Esophagus muscularis mucosa (tissue), 4 donors: ENCODE measurements around the gene LMX1B. TPM values are rescaled to one million over a fixed set of nuclear protein-coding genes. Genes with fewer than 3 reads are reported as not detected.

Source experiments
- DNase-seq: peaks from one replicate; pipeline ENCODE4 v3.0.0-alpha.2; 2017; ENCODE audit errors: extremely low spot score
- H3K27ac ChIP-seq, 4 donors: fragments of 200-600 bp; sonication (generic); replicated peaks in 1 of 4; 1 replicate in 3 of 4; 2 replicates in 1 of 4; pipeline ENCODE4 v1.5.1; 2016 to 2019; ENCODE audit warnings: mild to moderate bottlenecking in 1 of 4
- H3K27me3 ChIP-seq, 4 donors: fragments of 200-600 bp; sonication (generic); one replicate each; pipeline versions ENCODE4 v1.5.1 to v1.6.0; 2016 to 2019
- H3K36me3 ChIP-seq, 4 donors: fragments of 200-600 bp; sonication (generic); one replicate each; pipeline ENCODE4 v1.5.1; 2016 to 2019
- H3K4me1 ChIP-seq, 4 donors: fragments of 200-600 bp; sonication (generic); one replicate each; pipeline ENCODE4 v1.5.1; 2016 to 2019
- H3K4me3 ChIP-seq, 4 donors: fragments of 200-600 bp; sonication (generic); 1 replicate in 2 of 4; 2 replicates in 2 of 4; pipeline ENCODE4 v1.5.1; 2016 to 2019; ENCODE audit warnings: mild to moderate bottlenecking in 4 of 4, moderate library complexity in 1 of 4
- H3K9me3 ChIP-seq, 4 donors: fragments of 200-600 bp; sonication (generic); 1 replicate in 3 of 4; 2 replicates in 1 of 4; pipeline ENCODE4 v1.5.1; 2016 to 2019
- CTCF ChIP-seq, 3 experiments: fragments of 200-600 bp in 2 of 3; fragments of 450-650 bp in 1 of 3; sonication (generic) in 2 of 3; IDR thresholded peaks; one replicate each; pipeline ENCODE4 v1.5.1; 2017 to 2019; ENCODE audit warnings: antibody characterized with exemption in 3 of 3, mild to moderate bottlenecking in 2 of 3, moderate library complexity in 1 of 3
- EP300 ChIP-seq: sonication (generic); formaldehyde crosslinking; IDR thresholded peaks from one replicate; pipeline ENCODE4 v1.6.1; 2017; ENCODE audit warnings: antibody characterized with exemption
- POLR2A ChIP-seq: fragments of 450-650 bp; IDR thresholded peaks from one replicate; pipeline ENCODE4 v1.6.1; 2017; ENCODE audit warnings: antibody characterized with exemption, moderate library complexity, mild to moderate bottlenecking, low read depth
- POLR2AphosphoS5 ChIP-seq, 2 donors: sonication (generic); formaldehyde crosslinking; IDR thresholded peaks; one replicate each; pipeline ENCODE4 v1.6.1; 2017; ENCODE audit warnings: antibody characterized with exemption in 2 of 2
- WGBS: methylation state at CpG from one replicate; pipeline ENCODE4 v1.1.5; 2018; 5-methylcytosine and 5-hydroxymethylcytosine counted together
- intact Hi-C: fragments of 100-400 bp; cut with DNase I; formaldehyde crosslinking; loops from one replicate; pipeline ENCODE4 v1.15.1; 2023
- total RNA-seq, 4 donors: library from RNA; depleted of rRNA; stranded (reverse); fragments of >200 nt; gene quantifications; one replicate each; pipeline versions ENCODE4 v1.1.0 to v1.2.1, GENCODE V29; 2016

Gene LMX1B
- total RNA-seq, 4 donors from 2014 or later, result under 0.01 to 0.66 (median 0.24) TPM

GRCh38 chr9:126618190-126618584, 4.5 kb downstream of the LMX1B start:
- TF ChIP-seq POLR2A, result no peak
- TF ChIP-seq CTCF (IDR thresholded peaks at IDR 0.05), result no peak
- no peak for TF ChIP-seq POLR2AphosphoS5 (IDR thresholded peaks at IDR 0.05)
- TF ChIP-seq EP300, result no peak
- no peak for DNase-seq
- Histone ChIP-seq H3K27ac (no peak overlapping the region), H3K4me1 (peaks cover 6 to 37% (median 31%) of the 10 kb centered on the region in 4 donors), H3K4me3 (no peak overlapping the region), H3K36me3 (no peaks in the 10 kb centered on the region), H3K9me3 (no peaks in the 10 kb centered on the region), H3K27me3 (peaks cover 6 to 95% (median 59%) of the 10 kb centered on the region in 4 donors)
- intact Hi-C loops, result no loop called here
- 26% methylated on average over 11 of the region's 11 CpGs for WGBS

- WGBS, result 36% methylated on average over 17 of the region's 50 CpGs
Observed at GRCh38 chr9:126618585-126619360, 5.0 kb downstream of the LMX1B start.

GRCh38 chr9:126619361-126620135, 5.8 kb downstream of the LMX1B start:
- intact Hi-C loops, result no loop called here
- Histone ChIP-seq H3K27me3 (peaks cover 4 to 99% (median 69%) of the 10 kb centered on the region in 4 donors), H3K4me3 (no peak overlapping the region), H3K36me3 (no peaks in the 10 kb centered on the region), H3K9me3 (no peaks in the 10 kb centered on the region), H3K27ac (no peak overlapping the region), H3K4me1 (peaks cover 4 to 36% (median 36%) of the 10 kb centered on the region in 4 donors)
- TF ChIP-seq CTCF (IDR thresholded peaks at IDR 0.05) (no peak), EP300 (no peak), POLR2A (no peak), POLR2AphosphoS5 (IDR thresholded peaks at IDR 0.05) (no peak)
- DNase-seq, result no peak
- WGBS, result 48% methylated on average over 6 of the region's 10 CpGs

More at GRCh38 chr9:126618585-126619360, 5.0 kb downstream of the LMX1B start:
- Histone ChIP-seq H3K27ac (no peak overlapping the region), H3K9me3 (no peaks in the 10 kb centered on the region), H3K4me1 (peaks cover 4 to 34% (median 31%) of the 10 kb centered on the region in 4 donors), H3K36me3 (no peaks in the 10 kb centered on the region), H3K27me3 (peaks cover 4 to 95% (median 63%) of the 10 kb centered on the region in 4 donors), H3K4me3 (no peak overlapping the region)
- TF ChIP-seq EP300, result no peak
- TF ChIP-seq CTCF (IDR thresholded peaks at IDR 0.05), result no peak
- no peak for TF ChIP-seq POLR2AphosphoS5 (IDR thresholded peaks at IDR 0.05)
- TF ChIP-seq POLR2A, result no peak
- intact Hi-C loops, result no loop called here
- no peak for DNase-seq

GRCh38 chr9:126620478-126620877, 6.8 kb downstream of the LMX1B start:
- 45% methylated on average over 6 of the region's 7 CpGs for WGBS
- Histone ChIP-seq H3K4me3 (no peak overlapping the region), H3K36me3 (no peaks in the 10 kb centered on the region), H3K9me3 (no peaks in the 10 kb centered on the region), H3K27me3 (peaks cover 0 to 99% (median 72%) of the 10 kb centered on the region in 4 donors), H3K4me1 (peaks cover 6 to 36% (median 36%) of the 10 kb centered on the region in 4 donors), H3K27ac (no peak overlapping the region)
- no peak for DNase-seq
- intact Hi-C loops, result no loop called here
- TF ChIP-seq EP300 (no peak), POLR2A (no peak), POLR2AphosphoS5 (IDR thresholded peaks at IDR 0.05) (no peak), CTCF (IDR thresholded peaks at IDR 0.05) (no peak)
